AG20443 (cell line): Measurements from ENCODE around the gene FIP1L1.
"Not testable (repeated sequence)": the region's sequence is repeated elsewhere in the genome, so short reads cannot be mapped to it uniquely, and the experiment has no call there.

Experiments used
- DNase-seq: peaks from one replicate; pipeline ENCODE4 v3.0.0; 2012; ENCODE audit warnings: low spot score, mixed read lengths

FIP1L1 gene

DNA sequence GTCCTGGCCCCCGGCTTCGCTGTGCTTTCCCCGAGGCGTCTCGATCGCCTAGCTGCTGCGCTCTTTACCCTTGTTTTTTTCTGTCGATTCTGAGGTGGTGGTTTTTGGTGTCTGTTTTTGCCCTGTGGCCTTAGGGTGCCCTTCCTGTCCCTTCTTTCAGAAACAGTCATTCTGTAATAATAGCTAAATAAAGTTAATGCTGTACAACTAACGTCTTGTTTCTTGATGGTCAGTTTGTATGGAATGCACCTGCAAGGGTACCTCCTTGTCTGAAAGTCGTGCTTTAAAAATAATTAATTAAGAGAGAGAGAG lies 686 bp downstream of the FIP1L1 start:
- no peak for DNase-seq

DNA sequence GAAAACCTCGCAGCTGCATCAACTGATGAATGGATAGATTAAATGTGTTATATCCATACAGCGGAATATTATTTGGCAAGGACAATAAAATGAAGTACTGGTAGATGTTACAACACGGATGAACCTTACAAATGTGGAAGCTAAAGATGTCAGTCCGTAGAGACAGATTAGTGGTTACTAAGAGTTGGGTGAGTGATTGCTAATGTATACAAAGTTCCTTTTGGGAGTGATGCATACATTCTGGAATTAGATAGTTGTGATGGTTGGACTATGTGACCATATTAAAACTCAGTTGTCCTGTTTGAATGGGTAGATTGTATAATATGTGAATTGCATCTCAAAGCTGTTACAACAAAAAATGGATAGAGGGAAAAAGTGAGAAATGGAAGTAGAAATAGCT lies 2.8 kb downstream of the FIP1L1 start:
- DNase-seq, result no peak

DNA sequence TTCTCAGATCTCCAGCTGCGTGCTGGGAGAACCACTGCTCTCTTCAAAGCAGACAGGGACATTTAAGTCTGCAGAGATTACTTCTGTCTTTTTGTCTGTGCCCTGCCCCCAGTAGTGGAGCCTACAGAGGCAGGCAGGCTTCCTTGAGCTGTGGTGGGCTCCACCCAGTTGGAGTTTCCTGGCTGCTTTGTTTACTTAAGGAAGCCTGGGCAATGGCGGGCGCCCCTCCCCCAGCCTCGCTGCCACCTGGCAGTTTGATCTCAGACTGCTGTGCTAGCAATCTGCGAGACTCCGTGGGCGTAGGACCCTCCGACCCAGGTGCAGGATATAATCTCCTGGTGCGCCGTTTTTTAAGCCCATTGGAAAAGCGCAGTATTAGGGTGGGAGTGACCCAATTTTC lies 32.0 kb downstream of the FIP1L1 start:
- not testable (repeated sequence) for DNase-seq

DNA sequence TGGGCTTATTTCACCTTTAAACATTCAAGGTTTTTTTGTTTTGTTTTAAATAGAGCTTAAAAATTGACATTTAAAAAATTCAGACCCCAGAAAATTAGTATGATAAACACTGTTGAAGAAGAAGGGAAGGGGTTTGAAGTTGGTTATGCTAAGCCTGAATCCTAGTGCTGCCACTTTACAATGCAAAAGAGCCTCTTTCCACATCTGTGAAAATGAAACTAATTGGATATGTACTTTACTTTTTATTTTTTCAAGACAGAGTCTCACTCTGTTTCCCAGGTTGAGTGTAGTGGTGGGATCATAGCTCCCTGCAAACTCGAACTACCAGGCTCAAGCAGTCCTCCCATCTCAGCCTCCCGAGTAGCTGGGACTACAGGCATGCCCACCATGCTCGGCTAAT lies 41.8 kb downstream of the FIP1L1 start:
- no peak for DNase-seq

DNA sequence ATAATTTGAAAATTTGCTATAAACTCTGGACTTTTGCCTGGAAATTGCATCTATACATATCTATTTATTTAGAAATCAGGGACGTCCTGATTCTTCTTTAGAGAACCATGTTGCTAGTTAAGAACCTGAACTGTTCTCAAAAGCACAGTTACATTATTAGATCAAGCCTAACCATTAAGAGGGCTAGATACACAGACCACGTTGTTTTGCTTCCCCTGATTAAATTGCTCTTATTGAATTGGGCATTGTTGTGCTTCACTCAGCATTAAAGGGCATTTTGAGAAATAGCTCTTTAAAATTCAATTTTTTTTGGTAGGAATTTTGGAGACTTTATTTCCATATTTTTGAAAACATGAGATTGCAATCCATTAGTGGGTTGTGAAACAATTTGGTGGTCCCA lies 44.4 kb downstream of the FIP1L1 start:
- no peak for DNase-seq

DNA sequence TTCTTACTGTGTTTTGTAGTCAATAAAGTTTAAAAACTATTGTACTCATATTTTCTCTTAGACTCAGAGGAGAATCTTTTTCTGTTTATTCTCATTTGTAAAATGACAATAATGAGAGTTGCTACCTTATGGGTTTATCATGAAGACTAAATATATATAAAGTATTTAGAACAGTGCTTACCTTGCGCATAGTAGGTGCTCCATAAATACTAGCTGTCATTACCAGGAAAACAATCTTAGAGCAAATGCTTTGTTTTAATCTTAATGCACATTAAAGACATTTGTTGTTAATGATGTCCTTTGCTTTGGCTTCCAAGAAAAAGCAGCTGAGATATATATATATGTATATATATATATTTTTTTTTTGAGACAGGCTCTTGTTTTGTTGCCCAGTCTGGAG lies 44.9 kb downstream of the FIP1L1 start:
- DNase-seq, result no peak

DNA sequence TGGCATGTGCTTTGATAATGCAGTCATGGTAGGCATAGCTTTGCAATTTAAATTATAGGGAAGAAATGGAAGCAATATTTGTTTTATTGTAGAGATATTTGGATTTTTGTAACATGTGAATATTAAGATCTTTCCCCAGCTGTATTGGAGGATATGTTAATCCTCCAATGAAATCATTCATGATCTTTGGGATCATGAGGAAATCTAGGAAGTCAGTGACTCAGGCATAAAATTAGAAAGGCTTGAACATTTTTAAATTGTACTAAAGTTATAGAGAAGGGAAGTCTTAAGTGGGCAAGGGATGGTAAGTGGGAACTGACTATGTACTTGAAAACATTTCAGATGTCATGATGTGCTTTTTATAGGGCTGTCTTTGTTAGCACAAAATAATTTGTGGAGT lies 46.8 kb downstream of the FIP1L1 start:
- DNase-seq, result no peak

DNA sequence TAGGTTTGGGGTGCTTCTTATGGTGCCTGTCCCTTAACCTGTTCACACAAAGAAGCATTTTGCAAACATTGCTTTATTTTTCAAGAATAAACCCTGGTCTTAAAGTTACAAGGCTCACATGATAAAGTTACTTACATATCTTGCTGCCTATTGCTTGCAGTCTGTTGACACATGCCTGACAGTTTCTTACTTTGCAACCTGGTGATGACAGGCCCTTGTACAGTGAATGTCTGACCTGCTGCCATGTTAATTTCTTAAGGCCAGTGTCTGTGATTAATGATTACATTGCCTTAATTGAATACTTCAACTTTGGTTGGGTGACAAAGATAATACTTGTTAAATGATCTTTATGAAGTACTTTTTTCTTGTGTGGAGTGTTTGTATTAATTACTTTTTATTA lies 49.9 kb downstream of the FIP1L1 start:
- no peak for DNase-seq

DNA sequence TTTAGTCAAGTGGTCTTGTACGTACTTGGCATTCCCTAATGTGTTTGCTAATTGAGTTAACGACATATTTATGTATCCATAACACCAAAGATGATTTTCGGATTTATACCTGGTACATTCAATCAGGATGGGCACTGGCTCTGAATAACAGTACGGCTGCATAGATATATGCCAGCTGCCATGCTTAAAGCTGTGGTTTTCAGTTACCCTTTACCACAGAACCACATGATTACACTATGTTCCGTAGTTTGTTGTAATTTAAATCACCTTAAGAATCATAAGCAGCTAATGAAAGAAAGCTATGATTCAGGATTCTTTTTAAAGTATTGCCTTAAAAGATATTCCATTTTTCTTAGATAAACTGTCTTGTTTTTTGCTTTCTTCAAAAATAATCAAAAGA lies 53.6 kb downstream of the FIP1L1 start:
- no peak for DNase-seq

DNA sequence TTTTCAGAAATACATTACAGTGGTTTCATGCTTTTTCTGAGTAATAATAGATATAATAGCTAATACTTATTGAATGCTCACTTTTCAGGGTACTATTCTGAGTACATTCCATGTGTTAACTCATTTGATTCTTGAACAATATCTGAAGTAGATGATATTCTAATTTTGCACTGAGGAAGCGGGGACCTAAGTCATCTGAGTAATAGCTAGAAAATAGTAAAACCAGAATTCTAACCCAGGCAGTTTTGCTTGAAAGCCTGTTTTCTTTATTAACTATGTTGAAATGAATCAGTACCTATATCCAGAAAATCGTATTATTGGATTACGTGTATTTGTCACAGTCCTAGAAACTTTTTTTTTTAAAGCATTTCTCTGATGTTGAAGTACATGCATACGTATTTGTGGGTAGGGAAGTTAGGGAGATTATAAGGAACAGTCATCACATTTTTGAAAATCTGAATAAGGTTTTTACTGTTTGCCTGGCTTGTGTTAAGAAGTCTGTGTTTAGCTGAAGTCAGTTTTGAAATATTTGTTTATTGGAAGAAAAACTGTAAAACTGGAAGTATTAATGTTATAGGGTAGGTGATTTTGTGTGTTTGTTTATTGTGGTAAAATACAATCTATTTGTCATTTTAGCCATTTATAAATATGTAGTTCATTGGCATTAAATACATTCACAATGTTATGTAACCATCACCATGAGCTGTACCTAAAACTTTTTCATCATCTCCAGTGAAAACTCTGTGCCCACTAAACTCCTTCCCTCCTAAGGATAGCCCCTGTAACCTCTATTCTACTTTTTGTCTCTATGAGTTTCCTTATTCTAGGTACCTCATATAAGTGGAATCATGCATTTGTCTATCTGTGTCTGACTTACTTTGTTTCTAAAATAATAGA lies 55.3 kb downstream of the FIP1L1 start:
- no peak for DNase-seq

DNA sequence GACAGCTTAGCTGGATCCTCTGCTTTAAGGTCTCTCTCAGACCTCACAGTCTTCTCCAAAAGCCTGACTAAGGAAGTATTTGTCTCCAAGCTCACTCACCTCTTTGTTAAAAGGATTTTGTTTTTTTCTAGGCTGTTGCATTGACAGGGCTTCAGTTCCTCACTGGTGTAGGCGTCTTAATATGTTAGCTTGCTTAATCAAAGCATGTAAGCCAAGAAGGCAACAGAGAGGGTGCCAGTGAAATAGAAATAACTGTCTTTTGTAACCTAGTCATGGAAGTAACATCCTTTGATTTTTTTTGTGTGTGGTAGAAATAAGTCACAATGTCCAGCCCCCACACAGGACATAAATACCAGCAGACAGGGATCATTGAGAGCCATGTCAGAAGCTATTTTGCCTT lies 58.8 kb downstream of the FIP1L1 start:
- no peak for DNase-seq

DNA sequence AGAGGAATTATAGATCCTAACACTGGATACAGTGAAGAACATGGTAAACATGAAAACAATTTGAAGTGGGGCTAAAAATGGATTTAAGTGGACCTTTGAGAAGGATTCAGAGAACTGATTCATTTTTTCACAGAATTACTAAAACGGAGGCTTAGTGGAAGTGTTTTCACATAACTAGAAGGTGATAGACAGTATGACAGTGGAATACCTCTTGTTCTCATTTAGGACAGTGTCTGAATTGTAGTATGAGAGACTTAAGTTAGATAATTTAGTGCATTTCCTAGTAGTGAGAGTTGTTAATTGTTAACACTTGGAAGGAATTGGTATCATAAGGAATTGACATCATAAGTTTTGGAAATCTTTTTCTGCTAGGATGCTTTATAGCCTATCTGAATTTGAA lies 64.1 kb downstream of the FIP1L1 start:
- no peak for DNase-seq

DNA sequence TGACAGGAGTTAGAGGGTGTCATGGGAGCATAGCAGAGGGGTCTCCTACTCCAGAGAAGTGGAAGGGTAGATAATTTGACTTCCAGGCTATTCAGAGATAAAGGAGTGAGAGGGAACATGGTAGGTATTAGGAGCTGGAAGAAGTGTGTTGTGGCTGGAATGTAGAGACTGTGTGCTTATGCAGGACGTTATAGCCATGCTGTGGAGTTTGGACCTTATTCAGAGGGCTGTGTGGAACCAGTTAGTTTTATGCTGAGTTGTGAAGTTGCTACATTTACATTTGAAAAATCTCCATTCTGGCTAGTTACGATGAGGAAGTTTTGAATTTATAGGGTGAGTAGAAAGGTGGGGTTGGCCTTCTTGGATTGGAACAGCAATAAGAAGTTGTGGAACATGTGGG lies 67.5 kb downstream of the FIP1L1 start:
- no peak for DNase-seq

DNA sequence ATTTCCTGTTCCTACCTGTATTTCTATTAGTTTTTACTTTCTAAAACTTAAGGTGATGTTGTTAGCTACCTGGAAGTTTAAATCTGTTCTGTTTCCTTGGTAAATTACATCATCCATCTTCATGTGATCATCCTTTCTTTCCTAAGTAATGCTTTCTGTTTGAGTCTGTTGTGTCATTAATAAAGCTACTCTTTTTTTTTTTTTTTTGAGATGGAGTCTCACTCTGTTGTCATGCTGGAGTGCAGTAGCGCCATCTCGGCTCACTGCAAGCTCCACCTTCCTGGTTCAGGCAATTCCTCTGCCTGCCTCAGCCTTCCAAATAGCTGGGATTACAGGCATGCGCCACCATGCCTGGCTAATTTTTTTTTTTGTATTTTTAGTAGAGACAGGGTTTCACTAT lies 73.3 kb downstream of the FIP1L1 start:
- no peak for DNase-seq

DNA sequence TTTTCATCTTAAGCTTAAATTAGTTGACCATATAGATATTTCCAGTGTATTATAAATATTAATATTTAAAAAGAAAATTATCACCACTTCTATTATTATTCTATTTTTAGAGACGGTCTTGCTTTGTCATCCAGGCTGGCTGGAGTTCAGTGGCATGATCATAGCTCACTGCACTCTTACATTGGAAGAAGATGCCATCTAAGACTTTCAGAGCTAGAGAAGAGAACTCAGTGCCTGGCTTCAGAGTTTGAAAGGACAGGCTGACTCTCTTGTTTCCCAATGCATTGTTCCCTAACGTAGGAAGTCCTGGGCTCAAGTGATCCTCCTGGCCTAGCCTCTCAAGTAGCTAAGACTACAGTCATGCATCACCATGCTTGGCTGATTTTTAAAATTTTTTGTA lies 75.9 kb downstream of the FIP1L1 start:
- no peak for DNase-seq

DNA sequence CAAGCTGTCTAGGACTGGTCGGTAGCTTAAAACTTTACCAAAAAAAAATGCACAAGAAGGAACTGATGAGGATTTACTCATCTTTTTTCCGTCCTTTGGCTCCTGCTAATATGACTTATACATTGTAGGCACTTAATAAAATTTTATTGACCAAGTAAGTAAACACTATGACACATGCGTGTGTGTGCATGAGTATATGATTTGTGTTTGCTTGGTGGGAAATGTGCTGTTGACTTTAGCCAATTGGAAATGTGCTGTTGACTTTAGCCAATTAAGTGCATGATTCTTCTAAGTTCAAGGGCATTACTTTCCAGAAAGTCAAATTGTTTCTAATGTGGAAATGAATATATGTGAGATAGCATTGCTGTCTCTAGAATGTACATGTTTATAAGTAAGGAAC lies 78.3 kb downstream of the FIP1L1 start:
- no peak for DNase-seq

DNA sequence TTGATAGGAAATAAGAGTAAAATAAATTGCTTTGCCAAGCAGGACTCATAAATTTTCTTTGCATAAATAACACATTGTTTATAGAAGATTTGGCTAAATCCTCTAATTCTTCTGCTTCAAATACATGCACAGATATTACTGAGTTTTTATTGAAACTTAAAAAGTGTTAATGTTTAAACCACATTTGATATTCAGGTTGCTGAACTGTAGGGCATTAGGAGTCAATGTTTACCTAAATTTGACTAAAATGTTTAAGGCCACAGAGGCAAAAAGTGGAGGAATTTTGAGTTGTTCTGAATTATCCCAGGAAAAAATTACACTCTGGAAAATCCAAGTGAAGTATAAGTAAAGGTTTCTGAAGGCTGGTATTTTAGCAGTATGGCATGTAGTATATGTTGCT lies 78.7 kb downstream of the FIP1L1 start:
- no peak for DNase-seq

DNA sequence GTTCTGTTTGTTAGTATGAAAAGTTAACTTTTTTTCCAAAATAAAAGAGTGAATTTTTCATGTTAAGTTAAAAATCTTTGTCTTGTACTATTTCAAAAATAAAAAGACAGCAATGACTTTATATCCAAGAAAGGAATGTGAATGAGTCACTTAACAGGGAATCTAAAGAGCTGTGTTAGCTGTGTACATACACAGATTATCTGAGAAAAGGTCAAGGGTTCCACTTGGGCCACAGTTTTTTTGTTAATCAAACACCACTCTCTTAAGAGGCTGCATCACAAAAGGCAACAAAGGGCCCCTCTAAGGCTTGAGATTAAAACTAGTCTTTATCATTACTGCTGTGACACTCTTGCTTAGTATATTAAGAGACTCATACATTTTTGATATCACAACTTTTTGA lies 82.1 kb downstream of the FIP1L1 start:
- peak; percentile 12 for DNase-seq

DNA sequence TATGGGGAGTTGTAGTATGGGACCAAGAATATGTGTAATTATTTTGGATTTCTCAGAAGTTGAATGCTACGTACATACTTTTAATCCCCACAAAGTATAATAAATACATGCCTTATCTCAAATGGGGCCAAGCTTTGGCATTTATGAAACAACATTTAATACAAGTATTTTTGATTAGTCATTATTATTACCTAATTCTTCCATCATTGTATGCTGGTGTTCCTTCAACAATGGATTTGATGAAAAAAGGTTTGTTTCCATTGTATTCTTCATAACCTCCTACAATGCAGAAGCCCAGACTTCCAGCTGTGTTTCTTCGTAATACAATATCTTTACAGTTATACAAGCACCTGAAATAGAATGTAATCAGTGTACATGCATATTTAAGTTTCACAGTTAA lies 83.8 kb downstream of the FIP1L1 start:
- no peak for DNase-seq

DNA sequence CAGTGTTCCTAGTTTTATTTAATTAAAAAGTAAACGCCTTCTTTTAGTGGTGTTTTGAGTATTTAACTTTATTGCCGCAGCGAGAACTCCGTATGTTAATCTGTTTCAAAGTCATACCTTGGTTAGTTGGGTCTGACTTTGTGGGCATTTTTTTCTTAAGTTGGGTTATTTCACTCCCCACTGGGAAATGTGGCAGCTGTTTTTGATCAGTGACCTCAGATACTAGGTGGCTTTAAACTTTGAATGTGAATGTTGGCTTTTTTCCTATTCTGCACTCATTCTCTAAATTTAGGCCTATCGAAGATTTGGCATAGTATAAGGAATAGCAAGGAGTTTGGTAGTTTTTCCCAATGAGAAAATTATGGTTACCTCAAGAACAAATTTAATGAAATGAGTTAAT lies 85.9 kb downstream of the FIP1L1 start:
- no peak for DNase-seq

DNA sequence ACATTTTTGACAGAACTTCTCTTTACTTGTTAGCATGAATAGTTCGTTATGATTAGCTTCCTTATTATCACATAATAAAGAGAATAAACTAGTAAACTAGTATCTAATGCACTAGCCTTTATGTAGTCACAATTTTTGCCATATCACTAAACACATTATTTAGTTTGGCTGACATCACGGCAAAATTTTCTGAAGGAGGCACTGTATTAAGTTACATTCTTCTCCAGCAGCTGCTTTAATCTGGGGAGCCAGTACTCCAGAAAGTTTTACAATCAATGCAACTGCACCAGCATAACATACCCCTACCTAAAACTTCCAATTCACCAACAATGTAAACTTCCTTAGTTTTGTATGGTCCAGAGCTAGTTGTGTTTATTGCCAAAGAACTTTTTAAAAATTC lies 87.8 kb downstream of the FIP1L1 start:
- DNase-seq, result no peak

DNA sequence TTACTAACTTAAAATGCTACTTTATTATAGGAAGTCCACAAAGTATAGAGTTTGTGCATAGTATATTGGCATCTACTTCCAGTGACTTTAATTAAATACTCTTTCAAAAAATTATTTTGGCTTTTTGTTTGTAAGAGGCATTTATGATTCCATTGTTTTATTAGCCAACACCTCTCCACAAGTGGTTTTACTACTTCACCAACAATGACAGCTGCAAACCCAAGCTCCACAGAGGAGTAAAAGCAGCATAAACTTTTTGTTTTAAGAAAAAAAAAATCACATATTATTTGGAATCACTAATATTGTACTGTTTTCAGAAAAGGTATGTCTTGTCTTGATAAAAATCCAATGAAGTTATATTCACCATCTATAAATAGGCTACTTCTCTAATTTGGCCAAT lies 88.5 kb downstream of the FIP1L1 start:
- no peak for DNase-seq

DNA sequence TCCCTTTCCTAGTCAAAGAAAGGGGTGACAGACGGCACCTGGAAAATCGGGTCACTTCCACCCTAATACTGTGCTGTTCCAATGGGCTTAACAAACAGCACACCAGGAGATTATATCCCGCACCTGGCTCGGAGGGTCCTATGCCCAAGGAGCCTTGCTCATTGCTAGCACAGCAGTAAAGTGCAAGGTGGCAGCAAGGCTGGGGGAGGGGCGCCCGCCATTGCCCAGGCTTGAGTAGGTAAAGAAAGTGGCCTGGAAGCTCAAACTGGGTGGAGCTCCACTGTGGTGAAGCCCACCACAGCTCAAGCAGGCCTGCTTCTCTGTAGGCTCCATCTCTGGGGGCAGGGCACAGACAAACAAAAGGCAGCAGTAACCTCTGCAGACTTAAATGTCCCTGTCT lies 89.1 kb downstream of the FIP1L1 start:
- not testable (repeated sequence) for DNase-seq

DNA sequence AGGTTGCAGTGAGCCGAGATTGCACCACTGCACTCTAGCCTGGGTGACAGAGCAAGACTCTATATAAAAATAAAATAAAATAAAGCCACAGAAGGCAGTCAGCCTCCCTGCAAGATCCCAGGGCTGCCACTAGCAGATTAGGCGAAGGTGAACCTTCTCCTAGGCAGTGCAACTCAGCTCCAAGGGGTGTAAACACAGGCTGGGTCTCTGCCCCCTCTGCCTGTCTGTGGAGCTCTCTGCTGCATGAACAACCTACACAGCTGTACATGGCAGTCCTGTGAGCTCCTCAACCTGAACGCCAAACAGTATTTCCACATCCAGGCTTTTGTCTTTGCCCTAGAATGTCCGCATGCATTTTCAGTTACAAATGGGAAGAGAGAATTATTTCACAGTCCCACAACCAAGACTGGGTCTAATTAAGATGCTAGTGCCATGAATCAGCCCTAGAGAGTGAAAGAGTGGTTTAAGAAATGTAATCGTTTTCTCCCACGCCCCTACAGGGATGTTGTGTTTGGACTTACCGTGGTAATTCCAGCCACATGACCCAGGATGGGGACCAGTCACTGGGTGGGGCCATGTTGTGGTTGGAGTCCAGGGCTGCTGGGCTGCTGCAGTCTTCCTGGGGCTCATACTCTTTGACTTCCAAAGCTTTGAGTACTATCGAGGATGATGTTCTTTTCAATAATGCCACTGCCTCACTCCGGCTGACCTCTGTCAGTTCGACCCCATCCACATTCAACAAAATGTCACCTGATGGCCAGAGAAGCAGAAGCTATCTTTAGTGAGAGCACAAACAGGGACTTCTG lies 99.0 kb downstream of the FIP1L1 start:
- DNase-seq, result peak; percentile 91
